Measurements from ENCODE around the gene TYW1.
A peak's percentile ranks its signal among the peaks of the same experiment; 100 is the strongest.
"Not testable (repeated sequence)": the region's sequence is repeated elsewhere in the genome, so short reads cannot be mapped to it uniquely, and the experiment has no call there.

Gene TYW1

GRCh38 chr7:66995050-66995776, 1.4 kb upstream of the TYW1 start, which contains the start of gene SBDS:
SBDS (minus strand) TSS chr7:66995586; CDS start chr7:66995417, 169 bp downstream.
- DNase-seq, result peak; percentile 96 to 97

GRCh38 chr7:67000601-67001258, 4.1 kb downstream of the TYW1 start:
- peak; percentile 11 to 39 for DNase-seq

GRCh38 chr7:67004145-67004544, 7.5 kb downstream of the TYW1 start:
- DNase-seq, result not testable (repeated sequence)

- DNase-seq, result no peak
Measured at GRCh38 chr7:67006965-67007364, 10.3 kb downstream of the TYW1 start.

GRCh38 chr7:67008260-67008659, 11.6 kb downstream of the TYW1 start:
- no peak for DNase-seq

- not testable (repeated sequence) for DNase-seq
Measured at GRCh38 chr7:67009677-67010076, 13.0 kb downstream of the TYW1 start.

GRCh38 chr7:67014076-67014622, 17.5 kb downstream of the TYW1 start:
- DNase-seq, result not testable (repeated sequence)

- peak; percentile 36 to 44 for DNase-seq
Measured at GRCh38 chr7:67017971-67018370, 21.3 kb downstream of the TYW1 start.

- DNase-seq, result no peak
Measured at GRCh38 chr7:67018940-67019339, 22.3 kb downstream of the TYW1 start.

GRCh38 chr7:67019562-67020390, 23.1 kb downstream of the TYW1 start:
- DNase-seq, result peak; percentile 30 to 34

GRCh38 chr7:67021260-67021659, 24.6 kb downstream of the TYW1 start:
- no peak for DNase-seq

- DNase-seq, result no peak
Measured at GRCh38 chr7:67022511-67022910, 25.9 kb downstream of the TYW1 start.

GRCh38 chr7:67025459-67025858, 28.8 kb downstream of the TYW1 start:
- DNase-seq, result not testable (repeated sequence)

- DNase-seq, result not testable (repeated sequence)
Measured at GRCh38 chr7:67031685-67032084, 35.1 kb downstream of the TYW1 start.

- DNase-seq, result no peak
Measured at GRCh38 chr7:67033251-67033650, 36.6 kb downstream of the TYW1 start.

- DNase-seq, result not testable (repeated sequence)
Measured at GRCh38 chr7:67036432-67037395, 40.1 kb downstream of the TYW1 start.

- DNase-seq, result not testable (repeated sequence)
Measured at GRCh38 chr7:67040832-67041231, 44.2 kb downstream of the TYW1 start.

GRCh38 chr7:67042781-67043558, 46.3 kb downstream of the TYW1 start:
- DNase-seq, result not testable (repeated sequence)

GRCh38 chr7:67043559-67043930, 46.9 kb downstream of the TYW1 start:
- DNase-seq, result not testable (repeated sequence)

- DNase-seq, result no peak
Measured at GRCh38 chr7:67045496-67045995, 48.9 kb downstream of the TYW1 start.

- not testable (repeated sequence) for DNase-seq
Measured at GRCh38 chr7:67046819-67047218, 50.2 kb downstream of the TYW1 start.
